Fibroblast of peridontal ligament (primary cell): Measurements from ENCODE around the gene EVI5L.
"Not testable (repeated sequence)": the region's sequence is repeated elsewhere in the genome, so short reads cannot be mapped to it uniquely, and the experiment has no call there.

Experiments
- DNase-seq: peaks from one replicate; pipeline ENCODE4 v3.0.0-alpha.2; 2010; ENCODE audit errors: extremely low read depth

The EVI5L gene

DNA sequence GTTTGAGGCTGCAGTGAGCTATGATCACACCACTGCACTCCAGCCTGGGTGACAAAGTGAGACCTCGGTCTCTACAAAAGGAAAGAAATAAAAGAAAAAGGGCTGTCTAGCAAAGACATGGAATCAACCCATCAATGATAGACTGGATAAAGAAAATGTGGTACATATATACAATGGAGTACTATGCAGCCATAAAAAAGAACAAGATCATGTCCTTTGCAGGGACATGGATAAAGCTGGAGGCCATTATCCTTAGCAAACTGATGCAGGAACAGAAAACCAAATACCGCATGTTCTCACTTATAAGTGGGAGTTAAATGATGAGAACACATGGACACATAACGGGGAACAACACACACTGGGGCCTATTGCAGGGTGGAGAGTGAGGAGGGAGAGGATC, 14.0 kb upstream of the EVI5L start:
- not testable (repeated sequence) for DNase-seq

GRCh38 chr19:7817801-7818200, 12.2 kb upstream of the EVI5L start:
- no peak for DNase-seq

GRCh38 chr19:7818806-7819205, 11.2 kb upstream of the EVI5L start:
- no peak for DNase-seq

DNA sequence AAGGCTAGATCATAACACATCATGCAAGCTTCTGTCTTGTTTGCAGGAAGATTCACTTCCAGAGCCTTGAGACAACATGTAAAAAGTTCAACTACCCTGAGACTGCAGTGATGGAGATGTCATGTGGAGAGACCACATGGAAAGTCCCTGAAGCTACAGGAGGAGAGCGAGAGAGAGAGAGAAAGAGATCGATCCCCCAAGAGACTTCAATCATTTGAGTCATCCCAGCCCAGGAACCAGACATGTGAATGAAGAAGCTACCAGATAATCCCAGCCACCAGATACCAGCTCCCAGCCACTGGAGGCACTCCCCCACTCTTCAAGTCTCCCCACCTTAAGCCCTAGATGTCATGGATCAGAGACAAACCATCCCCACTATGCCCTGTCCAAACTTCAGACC, 10.7 kb upstream of the EVI5L start:
- DNase-seq = no peak

GRCh38 chr19:7820588-7820987, 9.4 kb upstream of the EVI5L start:
- no peak for DNase-seq

GRCh38 chr19:7822910-7823515, 7.0 kb upstream of the EVI5L start:
- DNase-seq = no peak

GRCh38 chr19:7823686-7824301, 6.2 kb upstream of the EVI5L start:
- DNase-seq = peak; percentile 17

DNA sequence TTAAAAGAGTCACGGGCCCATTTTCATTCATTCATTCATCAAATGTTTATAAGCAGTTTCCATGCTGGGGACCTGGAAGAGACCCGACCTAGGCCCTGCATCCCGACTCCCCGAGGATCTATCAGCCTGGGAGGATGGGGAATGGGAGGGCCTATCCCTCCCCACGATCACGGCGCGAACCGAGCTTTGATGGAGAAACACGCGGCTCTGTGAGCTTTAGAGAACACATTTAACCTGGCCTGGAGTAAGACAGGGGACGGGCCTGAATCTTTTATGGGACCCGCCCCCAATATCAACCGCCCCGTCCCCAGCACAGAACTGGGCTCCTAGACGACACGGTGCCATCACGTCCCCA, 875 bp upstream of the EVI5L start:
- DNase-seq = no peak

DNA sequence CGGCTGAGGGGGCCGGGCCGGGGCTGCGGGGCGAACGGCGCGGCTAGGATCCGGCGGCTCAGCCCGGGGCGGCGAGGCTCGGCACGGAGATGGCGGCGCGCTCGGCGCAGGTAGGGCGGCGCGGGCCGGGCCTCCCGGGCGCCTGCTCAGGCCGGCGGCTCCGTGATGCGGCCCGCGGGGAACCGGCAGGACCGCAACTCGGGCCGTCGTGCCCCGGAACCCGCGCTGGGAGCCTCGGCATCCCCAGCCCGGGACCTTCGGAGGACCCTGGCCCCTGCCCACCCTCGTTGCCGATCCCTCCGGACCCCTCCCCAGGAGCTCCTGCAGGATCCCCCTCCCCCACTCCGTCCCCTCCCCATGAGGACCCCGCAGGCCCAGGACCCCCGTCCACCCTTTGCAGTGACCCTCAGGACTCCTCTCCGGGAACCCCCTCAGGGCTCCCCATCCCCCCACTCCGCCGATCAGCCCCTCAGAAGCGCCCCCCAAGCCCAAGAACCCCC, 304 bp downstream of the EVI5L start:
- no peak for DNase-seq

GRCh38 chr19:7830823-7831222, 805 bp downstream of the EVI5L start:
- no peak for DNase-seq

DNA sequence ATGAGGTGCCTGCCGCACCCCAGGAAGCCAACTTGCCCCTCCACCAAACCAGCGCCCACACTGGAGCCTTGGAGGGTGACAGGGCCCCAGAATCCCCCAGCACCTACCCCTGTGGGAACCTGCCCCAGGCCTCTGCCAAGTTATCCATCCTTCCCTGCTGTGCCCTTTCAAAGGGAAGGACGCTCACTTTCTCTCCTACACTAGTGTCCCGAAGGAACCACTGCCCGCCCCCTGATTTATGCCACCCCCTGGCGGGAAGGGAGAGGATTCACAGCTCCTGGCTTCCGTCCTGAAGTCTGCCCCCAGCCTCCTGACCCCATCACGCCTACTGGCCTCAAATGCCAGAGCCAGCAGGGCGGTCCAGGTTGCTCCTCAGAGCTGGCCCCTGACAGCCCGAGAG, 1.4 kb downstream of the EVI5L start:
- DNase-seq = peak; percentile 8

GRCh38 chr19:7832009-7832408, 2.0 kb downstream of the EVI5L start:
- no peak for DNase-seq

GRCh38 chr19:7832781-7833180, 2.8 kb downstream of the EVI5L start:
- DNase-seq = no peak

- DNase-seq = no peak
Observed at GRCh38 chr19:7833225-7834099, 3.4 kb downstream of the EVI5L start.

DNA sequence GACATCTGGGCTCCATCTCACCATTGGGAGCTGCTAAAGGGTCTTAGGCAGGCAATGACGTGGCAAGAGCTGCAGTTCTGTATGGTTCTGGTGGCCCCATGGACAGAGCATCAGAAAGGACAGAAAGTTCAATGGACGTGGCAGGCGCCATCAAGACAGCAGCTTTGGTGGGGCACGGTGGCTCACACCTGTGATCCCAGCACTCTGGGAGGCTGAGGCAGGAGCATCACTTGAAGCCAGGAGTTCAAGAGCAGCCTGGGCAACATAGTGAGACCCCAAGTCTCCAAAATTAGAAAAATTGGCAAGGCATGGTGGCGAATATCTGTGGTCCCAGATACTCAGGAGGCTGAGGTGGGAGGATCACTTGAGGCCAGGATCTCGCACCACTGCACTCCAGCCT, 9.5 kb downstream of the EVI5L start:
- DNase-seq = no peak

- no peak for DNase-seq
Observed at GRCh38 chr19:7840629-7841028, 10.6 kb downstream of the EVI5L start.

GRCh38 chr19:7841751-7842660, 12.0 kb downstream of the EVI5L start:
- DNase-seq = no peak

GRCh38 chr19:7842661-7843294, 12.8 kb downstream of the EVI5L start:
- no peak for DNase-seq

- DNase-seq = no peak
Observed at GRCh38 chr19:7843521-7843920, 13.5 kb downstream of the EVI5L start.

GRCh38 chr19:7844405-7844804, 14.4 kb downstream of the EVI5L start:
- DNase-seq = no peak

GRCh38 chr19:7844951-7845350, 14.9 kb downstream of the EVI5L start:
- no peak for DNase-seq
